ENCODE measurements around the gene RAPGEF3.

The RAPGEF3 gene

DNA sequence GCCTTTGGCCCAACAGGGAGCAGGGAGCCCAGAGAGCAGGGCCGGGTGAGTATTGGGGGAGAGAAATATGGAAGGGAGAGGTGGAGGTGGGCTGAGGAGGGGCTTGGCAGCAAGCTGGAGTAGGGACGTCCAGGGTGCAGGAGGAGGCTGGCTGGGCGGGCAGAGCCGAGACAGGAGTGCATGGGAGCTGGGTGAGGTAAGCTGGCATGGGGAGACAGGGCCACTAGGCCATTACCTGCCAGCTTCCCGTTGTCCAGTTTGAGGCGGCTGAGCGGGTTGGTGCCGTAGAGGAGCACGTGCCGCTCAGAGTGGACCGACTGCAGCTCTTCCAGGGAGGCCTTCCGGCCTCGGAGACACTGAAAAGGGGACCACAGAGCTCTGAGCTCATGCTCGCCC lies 32.7 kb upstream of the RAPGEF3 start:
- Histone ChIP-seq H3K36me3 (ENCODE audit: insufficient read depth, low read length) (peaks cover 99% of the 10 kb centered on the region), H3F3A (ENCODE audit: low read depth) (no peaks in the 10 kb centered on the region), H3K9me3 (ENCODE audit: insufficient read depth, low read depth, low read length) (no peaks in the 10 kb centered on the region), H3K4me2 (ENCODE audit: low read depth, low read length, poor library complexity, severe bottlenecking) (no peak overlapping the region), H3K9me2 (replicated peaks; ENCODE audit: low read depth, low read length) (no peaks in the 10 kb centered on the region), H3K4me3 (ENCODE audit: low read length, poor library complexity, severe bottlenecking) (no peak overlapping the region), H3K4me1 (ENCODE audit: insufficient read depth, low read length, poor library complexity, severe bottlenecking) (no peaks in the 10 kb centered on the region), H3K27me3 (ENCODE audit: insufficient read depth, low read length, poor library complexity, severe bottlenecking) (no peaks in the 10 kb centered on the region), H2AFZ (ENCODE audit: low read length) (no peak overlapping the region), H3K9ac (ENCODE audit: low read depth, low read length, poor library complexity, severe bottlenecking) (no peak overlapping the region), H4K20me1 (ENCODE audit: insufficient read depth, low read length, poor library complexity, severe bottlenecking) (no peaks in the 10 kb centered on the region), H3K79me2 (ENCODE audit: insufficient read depth, low read length) (no peaks in the 10 kb centered on the region)
- TF ChIP-seq, protein P1, sequence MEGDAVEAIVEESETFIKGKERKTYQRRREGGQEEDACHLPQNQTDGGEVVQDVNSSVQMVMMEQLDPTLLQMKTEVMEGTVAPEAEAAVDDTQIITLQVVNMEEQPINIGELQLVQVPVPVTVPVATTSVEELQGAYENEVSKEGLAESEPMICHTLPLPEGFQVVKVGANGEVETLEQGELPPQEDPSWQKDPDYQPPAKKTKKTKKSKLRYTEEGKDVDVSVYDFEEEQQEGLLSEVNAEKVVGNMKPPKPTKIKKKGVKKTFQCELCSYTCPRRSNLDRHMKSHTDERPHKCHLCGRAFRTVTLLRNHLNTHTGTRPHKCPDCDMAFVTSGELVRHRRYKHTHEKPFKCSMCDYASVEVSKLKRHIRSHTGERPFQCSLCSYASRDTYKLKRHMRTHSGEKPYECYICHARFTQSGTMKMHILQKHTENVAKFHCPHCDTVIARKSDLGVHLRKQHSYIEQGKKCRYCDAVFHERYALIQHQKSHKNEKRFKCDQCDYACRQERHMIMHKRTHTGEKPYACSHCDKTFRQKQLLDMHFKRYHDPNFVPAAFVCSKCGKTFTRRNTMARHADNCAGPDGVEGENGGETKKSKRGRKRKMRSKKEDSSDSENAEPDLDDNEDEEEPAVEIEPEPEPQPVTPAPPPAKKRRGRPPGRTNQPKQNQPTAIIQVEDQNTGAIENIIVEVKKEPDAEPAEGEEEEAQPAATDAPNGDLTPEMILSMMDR (conservative IDR thresholded peaks at IDR 0.05; ENCODE audit: low read length), result no peak
- no peak for TF ChIP-seq EZH2phosphoT487 (IDR thresholded peaks at IDR 0.05; ENCODE audit: borderline replicate concordance)

- Histone ChIP-seq H3K4me1 (ENCODE audit: insufficient read depth, low read length, poor library complexity, severe bottlenecking) (no peaks in the 10 kb centered on the region), H3K27me3 (ENCODE audit: insufficient read depth, low read length, poor library complexity, severe bottlenecking) (no peaks in the 10 kb centered on the region), H3K4me2 (ENCODE audit: low read depth, low read length, poor library complexity, severe bottlenecking) (no peak overlapping the region), H3K9me3 (ENCODE audit: insufficient read depth, low read depth, low read length) (no peaks in the 10 kb centered on the region), H3K9ac (ENCODE audit: low read depth, low read length, poor library complexity, severe bottlenecking) (no peak overlapping the region), H3K79me2 (ENCODE audit: insufficient read depth, low read length) (no peaks in the 10 kb centered on the region), H3K9me2 (replicated peaks; ENCODE audit: low read depth, low read length) (no peaks in the 10 kb centered on the region), H3F3A (ENCODE audit: low read depth) (no peaks in the 10 kb centered on the region), H3K4me3 (ENCODE audit: low read length, poor library complexity, severe bottlenecking) (no peak overlapping the region), H4K20me1 (ENCODE audit: insufficient read depth, low read length, poor library complexity, severe bottlenecking) (no peaks in the 10 kb centered on the region), H3K36me3 (ENCODE audit: insufficient read depth, low read length) (peaks cover 100% of the 10 kb centered on the region), H2AFZ (ENCODE audit: low read length) (no peak overlapping the region)
- TF ChIP-seq, protein P1 (conservative IDR thresholded peaks at IDR 0.05; ENCODE audit: low read length), result no peak
- no peak for TF ChIP-seq EZH2phosphoT487 (IDR thresholded peaks at IDR 0.05; ENCODE audit: borderline replicate concordance)
These were observed 32.1 kb upstream of the RAPGEF3 start for GRCh38 chr12:47790676-47791350.

DNA sequence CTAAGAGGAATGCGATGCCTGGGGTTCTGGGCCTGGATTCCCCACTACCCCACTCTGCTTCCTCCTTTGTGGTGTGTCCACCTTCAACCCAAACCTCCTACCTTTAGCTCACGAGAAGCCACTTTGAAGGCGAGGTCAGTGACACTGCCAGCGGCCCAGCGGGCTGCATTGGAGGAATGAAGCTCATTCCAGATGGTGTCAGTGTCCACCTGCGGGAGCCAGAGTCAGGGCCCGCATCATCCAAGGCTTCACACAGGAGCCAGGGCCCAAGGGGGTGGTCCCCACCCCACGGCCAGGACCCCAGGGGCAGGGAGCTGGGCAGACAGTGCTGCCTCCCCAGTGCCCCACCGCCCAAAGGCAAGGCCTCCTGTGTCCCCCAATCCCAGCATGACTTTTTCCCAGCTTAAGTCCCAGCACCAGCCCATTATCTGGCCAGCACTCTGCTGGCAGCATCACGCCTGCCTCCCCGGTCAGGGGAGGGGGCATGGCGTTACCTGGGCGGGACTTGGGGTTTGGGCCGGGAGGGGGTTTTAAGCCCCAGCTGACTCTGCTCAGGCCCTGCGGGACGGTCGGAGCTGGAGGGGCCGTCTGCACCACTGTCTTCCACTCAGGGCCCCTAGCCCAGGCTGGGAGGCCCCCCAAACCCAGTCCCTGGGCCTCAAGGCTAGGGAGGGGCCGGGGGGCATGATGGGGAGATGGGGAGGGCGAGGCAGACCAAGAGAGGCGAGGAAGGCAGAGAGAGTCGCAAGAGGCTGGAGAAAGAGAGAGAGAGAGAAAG lies 31.2 kb upstream of the RAPGEF3 start:
- Histone ChIP-seq H3K27me3 (ENCODE audit: insufficient read depth, low read length, poor library complexity, severe bottlenecking) (no peaks in the 10 kb centered on the region), H3K36me3 (ENCODE audit: insufficient read depth, low read length) (peaks cover 100% of the 10 kb centered on the region), H3K4me1 (ENCODE audit: insufficient read depth, low read length, poor library complexity, severe bottlenecking) (no peaks in the 10 kb centered on the region), H3K9me2 (replicated peaks; ENCODE audit: low read depth, low read length) (no peaks in the 10 kb centered on the region), H3F3A (ENCODE audit: low read depth) (no peaks in the 10 kb centered on the region), H3K9me3 (ENCODE audit: insufficient read depth, low read depth, low read length) (no peaks in the 10 kb centered on the region), H3K4me3 (ENCODE audit: low read length, poor library complexity, severe bottlenecking) (no peak overlapping the region), H4K20me1 (ENCODE audit: insufficient read depth, low read length, poor library complexity, severe bottlenecking) (no peaks in the 10 kb centered on the region), H3K4me2 (ENCODE audit: low read depth, low read length, poor library complexity, severe bottlenecking) (no peak overlapping the region), H2AFZ (ENCODE audit: low read length) (no peak overlapping the region), H3K79me2 (ENCODE audit: insufficient read depth, low read length) (no peaks in the 10 kb centered on the region), H3K9ac (ENCODE audit: low read depth, low read length, poor library complexity, severe bottlenecking) (no peak overlapping the region)
- TF ChIP-seq EZH2phosphoT487 (IDR thresholded peaks at IDR 0.05; ENCODE audit: borderline replicate concordance), result no peak
- TF ChIP-seq, protein P1 (conservative IDR thresholded peaks at IDR 0.05; ENCODE audit: low read length), result no peak
